SU-DHL-6 (cell line): ENCODE data around the gene CLEC2D.
"Not testable (repeated sequence)": the region's sequence is repeated elsewhere in the genome, so short reads cannot be mapped to it uniquely, and the experiment has no call there.

Experiments used
- H2AFZ ChIP-seq: fragments of 200-600 bp; sonication (generic); 2 replicates; pipeline ENCODE4 v1.6.1; 2014; ENCODE audit warnings: low read depth, mild to moderate bottlenecking, moderate library complexity, mixed read lengths, antibody characterized with exemption, low read length; ENCODE audit not compliant: severe bottlenecking
- H3F3A ChIP-seq: fragments of 200-600 bp; shearing (Covaris generic); 2 replicates; pipeline ENCODE4 v1.6.0; 2016; ENCODE audit warnings: antibody characterized with exemption, mild to moderate bottlenecking; ENCODE audit not compliant: insufficient read depth
- H3K27ac ChIP-seq: fragments of 200-600 bp; sonication (generic); 2 replicates; pipeline ENCODE4 v1.5.1; 2016; ENCODE audit warnings: low read depth, mild to moderate bottlenecking, low read length, moderate library complexity, mixed read lengths
- H3K27me3 ChIP-seq: fragments of 200-600 bp; sonication (generic), shearing (Covaris generic); 2 replicates; pipeline ENCODE4 v1.6.0; 2014; ENCODE audit warnings: mild to moderate bottlenecking, low read length
- H3K36me3 ChIP-seq: fragments of 200-600 bp; sonication (generic); 2 replicates; pipeline ENCODE4 v1.6.1; 2014; ENCODE audit warnings: mild to moderate bottlenecking, low read length, mixed read lengths
- H3K4me2 ChIP-seq: fragments of 300-600, 200-600 bp; shearing (Covaris generic), sonication (generic); 2 replicates; pipeline ENCODE4 v1.6.0; 2014; ENCODE audit warnings: low read length, low read depth, mild to moderate bottlenecking; ENCODE audit not compliant: poor library complexity, severe bottlenecking
- H3K4me3 ChIP-seq: fragments of 200-600 bp; sonication (generic); 2 replicates; pipeline ENCODE4 v1.5.1; 2014; ENCODE audit warnings: antibody characterized with exemption, low read length, mild to moderate bottlenecking, mixed read lengths; ENCODE audit not compliant: insufficient read depth, poor library complexity, severe bottlenecking
- H3K79me2 ChIP-seq: fragments of 200-600 bp; sonication (generic); 2 replicates; pipeline ENCODE4 v1.6.1; 2014; ENCODE audit warnings: mild to moderate bottlenecking, low read length, moderate library complexity; ENCODE audit not compliant: insufficient read depth
- H3K9ac ChIP-seq: fragments of 200-600 bp; sonication (generic); 2 replicates; pipeline ENCODE4 v1.7.0; 2014; ENCODE audit warnings: mild to moderate bottlenecking, low read length
- H3K9me2 ChIP-seq: fragments of 200-600 bp; sonication (generic); replicated peaks from 2 replicates; pipeline ENCODE4 v1.6.1; 2014; ENCODE audit warnings: low read length; ENCODE audit not compliant: insufficient read depth
- H3K9me3 ChIP-seq: fragments of 200-600 bp; sonication (generic); 2 replicates; pipeline ENCODE4 v1.6.1; 2014; ENCODE audit warnings: low read length, mixed read lengths; ENCODE audit not compliant: insufficient read depth
- H4K20me1 ChIP-seq: fragments of 200-600 bp; sonication (generic); 2 replicates; pipeline ENCODE4 v1.6.1; 2014; ENCODE audit warnings: low read depth, mild to moderate bottlenecking, antibody characterized with exemption, low read length, moderate library complexity, mixed read lengths
- EZH2phosphoT487 ChIP-seq: fragments of 200-600 bp; sonication (generic), shearing (Covaris generic); conservative IDR thresholded peaks from 2 replicates; pipeline ENCODE4 v1.6.1; 2018; ENCODE audit warnings: mild to moderate bottlenecking, antibody characterized with exemption, low read length, moderate library complexity, mixed read lengths
- TF ChIP-seq, protein P1 (sequence below): fragments of 200-600 bp; sonication (generic); IDR thresholded peaks from one replicate; pipeline ENCODE4 v1.5.1; 2017; ENCODE audit warnings: antibody characterized with exemption, mild to moderate bottlenecking, low read length, moderate library complexity; ENCODE audit not compliant: insufficient read depth, poor library complexity, severe bottlenecking

CLEC2D gene

DNA sequence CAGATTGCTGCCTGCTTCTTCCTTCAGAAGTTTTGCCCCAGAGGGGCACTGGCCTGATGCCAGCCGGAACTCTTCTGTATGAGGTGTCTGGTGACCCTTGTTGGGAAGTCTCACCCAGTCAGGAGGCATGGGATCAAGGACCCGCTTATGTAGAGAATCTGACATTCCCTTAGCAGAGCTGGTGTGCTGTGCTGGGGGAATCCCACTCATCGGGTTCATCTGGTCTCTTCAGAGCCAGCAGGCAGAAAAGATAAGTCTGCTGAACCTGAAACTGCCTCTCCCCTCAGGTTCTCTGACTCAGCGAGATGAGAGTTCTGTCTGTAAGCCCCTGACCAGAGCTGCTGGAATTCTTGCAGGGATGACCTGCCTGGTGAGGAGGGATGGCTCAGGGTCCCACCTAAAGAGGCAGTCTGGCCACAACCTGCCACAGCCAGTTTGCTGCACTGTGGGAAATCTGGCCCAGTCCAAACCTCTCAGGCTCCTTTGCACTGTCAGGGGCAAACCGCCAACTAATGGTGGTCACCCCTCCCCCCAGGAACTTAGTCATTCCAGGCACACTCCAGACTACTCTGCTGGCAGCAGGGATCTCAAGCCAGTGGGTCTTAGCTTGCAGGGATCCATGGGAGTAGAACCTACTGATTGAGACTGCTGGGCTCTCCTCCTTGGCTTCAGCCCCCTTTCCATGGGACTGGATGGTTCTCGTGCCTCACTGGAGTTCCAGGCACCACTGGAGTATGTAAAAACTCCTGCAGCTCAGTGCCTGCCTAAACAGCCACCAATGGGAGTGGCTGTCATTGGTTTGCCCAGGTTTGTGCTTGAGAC, 4.1 kb downstream of the CLEC2D start:
- Histone ChIP-seq H4K20me1 (no peaks in the 10 kb centered on the region), H2AFZ (no peak overlapping the region), H3K27ac (peak overlapping the region; percentile 99), H3K4me2 (peak overlapping the region; percentile 90), H3K79me2 (peaks cover 89% of the 10 kb centered on the region), H3K4me3 (peak overlapping the region; percentile 46), H3K9me2 (no peaks in the 10 kb centered on the region), H3K36me3 (peaks cover 40% of the 10 kb centered on the region), H3K9ac (peak overlapping the region; percentile 85), H3F3A (peaks cover 57% of the 10 kb centered on the region), H3K9me3 (no peaks in the 10 kb centered on the region), H3K27me3 (no peaks in the 10 kb centered on the region)
- TF ChIP-seq, protein P1, sequence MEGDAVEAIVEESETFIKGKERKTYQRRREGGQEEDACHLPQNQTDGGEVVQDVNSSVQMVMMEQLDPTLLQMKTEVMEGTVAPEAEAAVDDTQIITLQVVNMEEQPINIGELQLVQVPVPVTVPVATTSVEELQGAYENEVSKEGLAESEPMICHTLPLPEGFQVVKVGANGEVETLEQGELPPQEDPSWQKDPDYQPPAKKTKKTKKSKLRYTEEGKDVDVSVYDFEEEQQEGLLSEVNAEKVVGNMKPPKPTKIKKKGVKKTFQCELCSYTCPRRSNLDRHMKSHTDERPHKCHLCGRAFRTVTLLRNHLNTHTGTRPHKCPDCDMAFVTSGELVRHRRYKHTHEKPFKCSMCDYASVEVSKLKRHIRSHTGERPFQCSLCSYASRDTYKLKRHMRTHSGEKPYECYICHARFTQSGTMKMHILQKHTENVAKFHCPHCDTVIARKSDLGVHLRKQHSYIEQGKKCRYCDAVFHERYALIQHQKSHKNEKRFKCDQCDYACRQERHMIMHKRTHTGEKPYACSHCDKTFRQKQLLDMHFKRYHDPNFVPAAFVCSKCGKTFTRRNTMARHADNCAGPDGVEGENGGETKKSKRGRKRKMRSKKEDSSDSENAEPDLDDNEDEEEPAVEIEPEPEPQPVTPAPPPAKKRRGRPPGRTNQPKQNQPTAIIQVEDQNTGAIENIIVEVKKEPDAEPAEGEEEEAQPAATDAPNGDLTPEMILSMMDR: no peak
- TF ChIP-seq EZH2phosphoT487: no peak

DNA sequence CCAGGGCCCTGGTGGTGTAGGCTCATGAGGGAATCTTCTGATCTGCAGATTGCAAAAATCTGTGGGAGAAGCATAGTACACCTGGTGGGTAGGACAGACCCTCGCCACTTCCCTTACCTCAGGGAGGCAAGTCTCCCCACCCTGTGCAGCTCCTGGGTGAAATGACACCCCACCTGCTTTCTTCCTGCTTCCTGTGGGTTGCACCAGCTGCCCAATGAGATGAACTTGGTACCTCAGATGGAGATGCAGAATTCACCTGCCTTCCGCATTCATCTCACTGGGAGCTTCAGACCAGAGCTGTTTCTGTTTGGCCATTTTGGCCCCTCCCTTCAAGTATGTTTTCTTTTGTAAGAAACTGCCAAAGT, 4.7 kb downstream of the CLEC2D start:
- Histone ChIP-seq H3K4me2 (peak overlapping the region; percentile 90), H3K36me3 (peaks cover 45% of the 10 kb centered on the region), H3K27ac (peak overlapping the region; percentile 99), H4K20me1 (no peaks in the 10 kb centered on the region), H3K9me2 (no peaks in the 10 kb centered on the region), H3K79me2 (peaks cover 95% of the 10 kb centered on the region), H2AFZ (no peak overlapping the region), H3K9ac (peak overlapping the region; percentile 85), H3K9me3 (no peaks in the 10 kb centered on the region), H3F3A (peaks cover 51% of the 10 kb centered on the region), H3K4me3 (peak overlapping the region; percentile 46), H3K27me3 (no peaks in the 10 kb centered on the region)
- no peak for TF ChIP-seq EZH2phosphoT487
- TF ChIP-seq, protein P1: no peak

DNA sequence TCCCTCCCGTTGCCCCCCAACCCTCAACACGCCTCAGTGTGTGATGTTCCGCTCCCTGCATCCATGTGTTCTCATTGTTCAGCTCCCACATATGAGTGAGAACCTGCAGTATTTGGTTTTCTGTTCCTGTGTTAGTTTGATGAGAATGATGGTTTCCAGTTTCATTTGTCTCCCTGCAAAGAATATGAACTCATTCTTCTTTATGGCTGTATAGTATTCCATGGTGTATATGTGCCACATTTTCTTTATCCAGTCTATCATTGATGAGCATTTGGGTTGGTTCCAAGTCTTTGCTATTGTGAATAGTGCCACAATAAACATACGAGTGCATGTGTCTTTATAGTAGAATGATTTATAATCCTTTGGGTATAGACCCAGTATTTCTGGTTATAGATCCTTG, 13.0 kb downstream of the CLEC2D start:
- H3K27ac ChIP-seq, H3K9ac ChIP-seq, H3F3A ChIP-seq, H3K9me2 ChIP-seq, H3K27me3 ChIP-seq, H2AFZ ChIP-seq, H3K9me3 ChIP-seq, H3K4me3 ChIP-seq, H3K4me2 ChIP-seq, H4K20me1 ChIP-seq: not testable (repeated sequence)
- H3K79me2 ChIP-seq: peaks cover 89% of the 10 kb centered on the region
- H3K36me3 ChIP-seq: peaks cover 50% of the 10 kb centered on the region

DNA sequence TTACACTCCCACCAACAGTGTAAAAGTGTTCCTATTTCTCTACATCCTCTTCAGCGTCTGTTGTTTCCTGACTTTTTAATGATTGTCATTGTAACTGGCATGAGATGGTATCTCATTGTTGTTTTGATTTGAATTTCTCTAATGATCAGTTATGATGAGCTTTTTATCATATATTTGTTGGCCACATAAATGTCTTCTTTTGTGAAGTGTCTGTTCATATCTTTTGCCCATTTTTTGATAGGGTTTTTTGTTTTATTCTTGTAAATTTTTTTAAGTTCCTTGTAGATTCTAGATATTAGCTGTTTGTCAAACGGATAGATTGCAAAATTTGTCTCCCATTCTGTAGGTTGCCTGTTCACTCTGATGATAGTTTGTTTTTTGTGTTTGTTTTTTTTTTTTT, 13.4 kb downstream of the CLEC2D start:
- H3K27me3 ChIP-seq, H3K9ac ChIP-seq, H2AFZ ChIP-seq, H3K9me3 ChIP-seq, H3K27ac ChIP-seq, H3F3A ChIP-seq, H4K20me1 ChIP-seq, H3K4me2 ChIP-seq, H3K9me2 ChIP-seq, H3K4me3 ChIP-seq: not testable (repeated sequence)
- Histone ChIP-seq H3K36me3 (peaks cover 50% of the 10 kb centered on the region), H3K79me2 (peaks cover 85% of the 10 kb centered on the region)

DNA sequence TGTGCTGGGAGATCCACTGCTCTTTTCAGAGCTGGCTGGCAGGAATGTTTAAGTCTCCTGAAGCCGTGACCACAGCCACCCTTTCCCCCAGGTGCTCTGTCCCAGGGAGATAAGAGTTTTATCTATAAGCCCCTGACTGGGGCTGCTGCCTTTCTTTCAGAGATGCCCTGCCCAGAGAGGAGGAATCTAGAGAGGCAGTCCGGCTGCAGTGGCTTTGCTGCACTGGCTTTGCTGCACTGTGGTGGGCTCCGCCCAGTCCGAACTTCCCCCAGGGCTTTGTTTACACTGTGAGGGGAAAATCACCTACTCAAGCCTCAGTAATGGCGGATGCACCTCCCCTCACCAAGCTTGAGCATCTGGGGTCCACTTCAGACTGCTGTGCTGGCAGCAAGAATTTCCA, 15.9 kb downstream of the CLEC2D start:
- not testable (repeated sequence) for H3F3A ChIP-seq, H3K4me2 ChIP-seq, H2AFZ ChIP-seq, H3K27ac ChIP-seq, H3K9ac ChIP-seq, H3K9me2 ChIP-seq, H3K27me3 ChIP-seq, H3K9me3 ChIP-seq, H4K20me1 ChIP-seq, H3K4me3 ChIP-seq
- Histone ChIP-seq H3K79me2 (peaks cover 61% of the 10 kb centered on the region), H3K36me3 (peaks cover 48% of the 10 kb centered on the region)
